ENCODE measurements around the gene DNAH6.

DNAH6 gene

DNA sequence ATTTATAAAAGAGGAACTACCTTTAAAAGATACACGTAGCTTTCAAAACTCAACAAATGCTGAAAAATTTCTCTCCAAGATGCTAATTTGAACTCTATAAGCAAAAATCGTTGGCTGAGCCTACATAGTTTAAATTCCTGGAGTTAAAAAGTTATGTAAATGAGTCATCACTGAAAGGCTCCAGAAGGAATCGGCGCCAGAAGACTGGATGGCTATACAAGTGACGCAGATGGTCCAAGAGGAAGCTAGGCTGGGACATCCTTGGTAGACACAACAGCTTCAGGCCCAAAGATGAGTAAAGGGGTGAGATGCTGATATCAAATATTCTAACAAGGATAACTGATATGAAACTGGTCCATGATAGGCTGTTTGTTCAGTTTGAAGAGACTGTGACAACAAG lies 22.8 kb upstream of the DNAH6 start:
- Histone ChIP-seq H3K4me3 (ENCODE audit: insufficient read depth, low read length, poor library complexity, severe bottlenecking) (no peak overlapping the region), H3K4me2 (ENCODE audit: low read depth, low read length, poor library complexity, severe bottlenecking) (no peak overlapping the region), H3F3A (ENCODE audit: insufficient read depth) (no peaks in the 10 kb centered on the region), H3K9me2 (replicated peaks; ENCODE audit: insufficient read depth, low read length) (no peaks in the 10 kb centered on the region), H3K27me3 (ENCODE audit: low read length) (no peaks in the 10 kb centered on the region), H3K27ac (ENCODE audit: low read depth, low read length) (no peak overlapping the region), H4K20me1 (ENCODE audit: low read depth, low read length) (no peaks in the 10 kb centered on the region), H3K36me3 (ENCODE audit: low read length) (no peaks in the 10 kb centered on the region), H3K79me2 (ENCODE audit: insufficient read depth, low read length) (no peaks in the 10 kb centered on the region), H3K9me3 (ENCODE audit: insufficient read depth, low read length) (no peaks in the 10 kb centered on the region), H3K9ac (ENCODE audit: low read length) (no peak overlapping the region), H2AFZ (ENCODE audit: low read depth, low read length, severe bottlenecking) (no peak overlapping the region)
- no peak for TF ChIP-seq EZH2phosphoT487 (conservative IDR thresholded peaks at IDR 0.05; ENCODE audit: low read length)
- TF ChIP-seq, protein P1, sequence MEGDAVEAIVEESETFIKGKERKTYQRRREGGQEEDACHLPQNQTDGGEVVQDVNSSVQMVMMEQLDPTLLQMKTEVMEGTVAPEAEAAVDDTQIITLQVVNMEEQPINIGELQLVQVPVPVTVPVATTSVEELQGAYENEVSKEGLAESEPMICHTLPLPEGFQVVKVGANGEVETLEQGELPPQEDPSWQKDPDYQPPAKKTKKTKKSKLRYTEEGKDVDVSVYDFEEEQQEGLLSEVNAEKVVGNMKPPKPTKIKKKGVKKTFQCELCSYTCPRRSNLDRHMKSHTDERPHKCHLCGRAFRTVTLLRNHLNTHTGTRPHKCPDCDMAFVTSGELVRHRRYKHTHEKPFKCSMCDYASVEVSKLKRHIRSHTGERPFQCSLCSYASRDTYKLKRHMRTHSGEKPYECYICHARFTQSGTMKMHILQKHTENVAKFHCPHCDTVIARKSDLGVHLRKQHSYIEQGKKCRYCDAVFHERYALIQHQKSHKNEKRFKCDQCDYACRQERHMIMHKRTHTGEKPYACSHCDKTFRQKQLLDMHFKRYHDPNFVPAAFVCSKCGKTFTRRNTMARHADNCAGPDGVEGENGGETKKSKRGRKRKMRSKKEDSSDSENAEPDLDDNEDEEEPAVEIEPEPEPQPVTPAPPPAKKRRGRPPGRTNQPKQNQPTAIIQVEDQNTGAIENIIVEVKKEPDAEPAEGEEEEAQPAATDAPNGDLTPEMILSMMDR (IDR thresholded peaks at IDR 0.05; ENCODE audit: insufficient read depth, low read length, poor library complexity, severe bottlenecking), result no peak

DNA sequence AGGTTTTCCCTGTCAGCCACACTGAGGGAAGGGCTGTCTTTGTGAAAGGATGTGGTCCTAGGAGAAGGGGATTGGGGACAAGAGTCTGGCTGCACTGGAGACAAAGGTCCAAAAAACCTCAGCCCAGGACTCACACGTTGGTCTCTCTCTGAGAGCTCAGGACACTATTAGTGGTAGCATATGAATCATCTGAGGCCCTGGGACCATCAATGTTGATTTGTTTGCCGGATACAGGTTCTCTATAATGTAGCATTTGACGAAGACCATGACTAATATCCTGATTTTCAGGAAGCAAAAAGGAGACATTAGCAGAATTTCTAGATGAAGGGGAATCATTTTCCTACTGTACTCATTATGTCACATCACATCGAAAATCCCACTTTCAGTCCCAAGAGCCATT lies 22.2 kb upstream of the DNAH6 start:
- Histone ChIP-seq H3K27me3 (ENCODE audit: low read length) (no peaks in the 10 kb centered on the region), H3K27ac (ENCODE audit: low read depth, low read length) (no peak overlapping the region), H3K4me2 (ENCODE audit: low read depth, low read length, poor library complexity, severe bottlenecking) (no peak overlapping the region), H3K4me3 (ENCODE audit: insufficient read depth, low read length, poor library complexity, severe bottlenecking) (no peak overlapping the region), H3K9ac (ENCODE audit: low read length) (no peak overlapping the region), H3K36me3 (ENCODE audit: low read length) (no peaks in the 10 kb centered on the region), H3K9me2 (replicated peaks; ENCODE audit: insufficient read depth, low read length) (no peaks in the 10 kb centered on the region), H3K79me2 (ENCODE audit: insufficient read depth, low read length) (no peaks in the 10 kb centered on the region), H3F3A (ENCODE audit: insufficient read depth) (no peaks in the 10 kb centered on the region), H4K20me1 (ENCODE audit: low read depth, low read length) (no peaks in the 10 kb centered on the region), H3K9me3 (ENCODE audit: insufficient read depth, low read length) (no peaks in the 10 kb centered on the region), H2AFZ (ENCODE audit: low read depth, low read length, severe bottlenecking) (no peak overlapping the region)
- no peak for TF ChIP-seq EZH2phosphoT487 (conservative IDR thresholded peaks at IDR 0.05; ENCODE audit: low read length)
- TF ChIP-seq, protein P1 (IDR thresholded peaks at IDR 0.05; ENCODE audit: insufficient read depth, low read length, poor library complexity, severe bottlenecking), result no peak

DNA sequence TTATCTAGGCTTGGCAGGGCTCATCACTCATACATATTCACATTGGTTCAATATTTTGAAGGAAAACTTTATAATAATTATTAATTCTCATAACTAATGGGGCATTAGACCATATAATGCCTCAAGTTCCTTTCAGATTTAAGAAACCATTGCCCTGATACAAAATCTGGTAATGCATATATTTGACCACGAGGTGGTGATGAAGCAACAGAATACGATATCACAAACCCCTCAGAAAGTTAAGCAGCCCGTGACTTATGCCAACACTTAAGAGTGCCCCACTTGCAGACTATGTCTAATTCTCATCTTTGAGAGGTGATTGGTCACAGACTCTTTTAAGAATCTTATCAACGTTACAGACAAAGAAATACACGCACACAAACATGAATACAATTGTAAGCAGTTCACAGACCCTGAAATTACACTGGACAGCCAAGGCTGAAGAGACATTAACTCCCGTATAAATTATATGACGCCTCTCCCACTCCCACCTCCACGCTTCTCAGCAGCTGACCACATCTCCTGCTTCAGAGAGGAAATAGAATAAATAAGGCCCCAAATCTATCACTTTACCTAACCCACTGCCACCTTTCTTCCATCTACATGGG lies 20.7 kb upstream of the DNAH6 start:
- H3K36me3 ChIP-seq (ENCODE audit: low read length), result no peaks in the 10 kb centered on the region
- no peak overlapping the region for H3K27ac ChIP-seq (ENCODE audit: low read depth, low read length)
- no peaks in the 10 kb centered on the region for H4K20me1 ChIP-seq (ENCODE audit: low read depth, low read length)
- TF ChIP-seq EZH2phosphoT487 (conservative IDR thresholded peaks at IDR 0.05; ENCODE audit: low read length), result no peak
- TF ChIP-seq, protein P1 (IDR thresholded peaks at IDR 0.05; ENCODE audit: insufficient read depth, low read length, poor library complexity, severe bottlenecking), result peak; percentile 33
- H3K9ac ChIP-seq (ENCODE audit: low read length), result no peak overlapping the region
- H3K4me2 ChIP-seq (ENCODE audit: low read depth, low read length, poor library complexity, severe bottlenecking), result no peak overlapping the region
- H3K9me3 ChIP-seq (ENCODE audit: insufficient read depth, low read length), result no peaks in the 10 kb centered on the region
- no peaks in the 10 kb centered on the region for H3K79me2 ChIP-seq (ENCODE audit: insufficient read depth, low read length)
- H3K27me3 ChIP-seq (ENCODE audit: low read length), result no peaks in the 10 kb centered on the region
- H3F3A ChIP-seq (ENCODE audit: insufficient read depth), result no peaks in the 10 kb centered on the region
- H3K9me2 ChIP-seq (replicated peaks; ENCODE audit: insufficient read depth, low read length), result no peaks in the 10 kb centered on the region
- H2AFZ ChIP-seq (ENCODE audit: low read depth, low read length, severe bottlenecking), result no peak overlapping the region
- H3K4me3 ChIP-seq (ENCODE audit: insufficient read depth, low read length, poor library complexity, severe bottlenecking), result no peak overlapping the region
